ENCODE measurements around the gene MAGED1.

Gene MAGED1

GRCh38 chrX:51892921-51893745 is at the start of gene MAGED1:
Gene MAGED1, plus strand, starts transcription at chrX:51893623. Its CDS starts 682 bp downstream, at chrX:51894305.
- TF ChIP-seq CTCF (IDR thresholded peaks at IDR 0.05; ENCODE audit: borderline replicate concordance, control extremely low read depth, extremely low read depth, insufficient read depth, missing control alignments): no peak
- in situ Hi-C loops (cut with MboI; ENCODE audit: low sequenced_read_pairs, unreplicated experiment): no loop called here
- DNase-seq (ENCODE audit: low spot score): peak; percentile 79

- TF ChIP-seq CTCF (IDR thresholded peaks at IDR 0.05; ENCODE audit: borderline replicate concordance, control extremely low read depth, extremely low read depth, insufficient read depth, missing control alignments): no peak
- DNase-seq (ENCODE audit: low spot score): no peak
- in situ Hi-C loops (cut with MboI; ENCODE audit: low sequenced_read_pairs, unreplicated experiment): no loop called here
Observed at GRCh38 chrX:51847463-51847862, 46.0 kb upstream of the MAGED1 start.

GRCh38 chrX:51851507-51852085 is 41.8 kb upstream of the MAGED1 start:
- TF ChIP-seq CTCF (IDR thresholded peaks at IDR 0.05; ENCODE audit: borderline replicate concordance, control extremely low read depth, extremely low read depth, insufficient read depth, missing control alignments): no peak
- in situ Hi-C loops (cut with MboI; ENCODE audit: low sequenced_read_pairs, unreplicated experiment): no loop called here
- DNase-seq (ENCODE audit: low spot score): no peak

- in situ Hi-C loops (cut with MboI; ENCODE audit: low sequenced_read_pairs, unreplicated experiment): no loop called here
- TF ChIP-seq CTCF (IDR thresholded peaks at IDR 0.05; ENCODE audit: borderline replicate concordance, control extremely low read depth, extremely low read depth, insufficient read depth, missing control alignments): no peak
- DNase-seq (ENCODE audit: low spot score): no peak
Observed at GRCh38 chrX:51852096-51852495, 41.3 kb upstream of the MAGED1 start.

GRCh38 chrX:51852621-51853020 is 40.8 kb upstream of the MAGED1 start:
- no peak for DNase-seq (ENCODE audit: low spot score)
- in situ Hi-C loops (cut with MboI; ENCODE audit: low sequenced_read_pairs, unreplicated experiment): no loop called here
- no peak for TF ChIP-seq CTCF (IDR thresholded peaks at IDR 0.05; ENCODE audit: borderline replicate concordance, control extremely low read depth, extremely low read depth, insufficient read depth, missing control alignments)

- in situ Hi-C loops (cut with MboI; ENCODE audit: low sequenced_read_pairs, unreplicated experiment): no loop called here
- TF ChIP-seq CTCF (IDR thresholded peaks at IDR 0.05; ENCODE audit: borderline replicate concordance, control extremely low read depth, extremely low read depth, insufficient read depth, missing control alignments): no peak
- no peak for DNase-seq (ENCODE audit: low spot score)
Observed at GRCh38 chrX:51853251-51853650, 40.2 kb upstream of the MAGED1 start.

Measured in GM13976 (cell line).